Uterus (tissue), 4 donors: Measurements from ENCODE around the gene NOXA1. TPM values are rescaled to one million over a fixed set of nuclear protein-coding genes. Genes with fewer than 3 reads are reported as not detected.
"Not testable (repeated sequence)": the region's sequence is repeated elsewhere in the genome, so short reads cannot be mapped to it uniquely, and the experiment has no call there.

Experiments used
- DNase-seq, 2 donors: peaks; one replicate each; pipeline ENCODE4 v3.0.0-alpha.2; 2019 to 2020
- H3K27ac ChIP-seq, 2 donors: fragments of 200-600 bp; sonication (generic); 1 replicate in 1 of 2; 2 replicates in 1 of 2; pipeline ENCODE4 v1.5.1; 2016 to 2018
- H3K27me3 ChIP-seq, 2 donors: fragments of 200-600 bp; sonication (generic); one replicate each; pipeline ENCODE4 v1.5.1; 2018 to 2019; ENCODE audit warnings: control low read depth in 1 of 2
- H3K36me3 ChIP-seq, 2 donors: fragments of 200-600 bp; sonication (generic); one replicate each; pipeline ENCODE4 v1.5.1; 2019; ENCODE audit warnings: control low read depth in 1 of 2
- H3K4me1 ChIP-seq, 2 donors: fragments of 200-600 bp; sonication (generic); one replicate each; pipeline ENCODE4 v1.5.1; 2018 to 2019; ENCODE audit warnings: control low read depth in 1 of 2
- H3K4me3 ChIP-seq, 2 donors: fragments of 200-600 bp; sonication (generic); 1 replicate in 1 of 2; 2 replicates in 1 of 2; pipeline ENCODE4 v1.5.1; 2018 to 2019; ENCODE audit warnings: mild to moderate bottlenecking in 1 of 2
- H3K9me3 ChIP-seq, 2 donors: fragments of 200-600 bp; sonication (generic); one replicate each; pipeline ENCODE4 v1.5.1; 2019; ENCODE audit warnings: control low read depth in 1 of 2
- POLR2A ChIP-seq, 2 donors: fragments of 450-650 bp; IDR thresholded peaks; one replicate each; pipeline ENCODE4 v1.6.1; 2016; ENCODE audit warnings: antibody characterized with exemption in 2 of 2, mild to moderate bottlenecking in 1 of 2, moderate library complexity in 1 of 2
- intact Hi-C: fragments of 100-400 bp; cut with DNase I; formaldehyde crosslinking; loops from one replicate; pipeline ENCODE4 v1.15.1; 2023; ENCODE audit warnings: low total_unique reads
- total RNA-seq, 4 donors: library from RNA; depleted of rRNA in 3 of 4; stranded (reverse); fragments of >200 nt in 3 of 4; gene quantifications; one replicate each; pipeline versions ENCODE4 v1.1.0 to v1.2.4, GENCODE V29; 2014 to 2023
- TF ChIP-seq, protein P1 (sequence below), 4 experiments: fragments of 200-600 bp in 2 of 4; fragments of 450-650 bp in 2 of 4; sonication (generic) in 2 of 4; IDR thresholded peaks; one replicate each; pipeline ENCODE4 v1.5.1; 2016 to 2019; ENCODE audit warnings: antibody characterized with exemption in 4 of 4, mild to moderate bottlenecking in 2 of 4, moderate library complexity in 1 of 4
- donor health status: DM: yes; HTN: yes; CAD: no.

NOXA1 gene
- total RNA-seq, 4 donors from 2014 or later: 0.29 to 13.3 (median 3.4) TPM

GRCh38 chr9:137463931-137464290 is 40.7 kb downstream of the NOXA1 start:
- no peak for DNase-seq

DNA sequence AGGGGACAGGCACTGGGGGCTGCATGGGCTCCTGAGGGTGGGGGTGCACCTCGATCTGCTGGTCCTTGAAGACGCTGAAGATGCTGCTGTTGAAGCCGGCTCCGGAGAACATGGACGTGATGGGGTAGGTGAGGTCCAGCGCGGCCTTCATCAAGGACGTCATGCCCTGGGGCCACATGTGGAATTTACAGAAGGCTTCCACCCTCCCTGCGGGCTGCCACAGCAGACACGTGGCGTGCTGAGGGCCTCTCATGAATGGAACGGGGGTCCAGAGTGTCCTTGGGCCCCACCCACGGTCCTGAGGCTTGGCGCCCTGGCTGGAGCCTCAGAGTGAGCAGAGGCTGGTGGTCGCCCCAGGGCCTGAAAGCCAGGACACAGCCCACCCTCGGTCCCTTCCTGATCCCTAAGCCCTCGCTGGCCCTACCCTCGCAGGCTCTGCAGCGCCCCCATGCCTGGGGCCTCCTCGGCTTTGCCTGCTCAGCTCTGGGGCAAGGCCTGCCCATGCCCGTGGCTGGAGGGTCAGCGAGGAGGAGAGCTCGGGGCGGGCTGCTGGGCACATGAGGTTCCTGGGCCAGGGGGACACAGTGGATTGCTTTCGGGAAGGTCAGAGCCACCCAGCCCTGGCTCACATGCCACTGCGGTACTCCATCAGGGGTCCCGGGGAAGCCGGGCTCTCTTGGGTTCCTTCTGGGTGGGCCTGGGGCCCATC is 41.3 kb downstream of the NOXA1 start:
- no peak for TF ChIP-seq POLR2A (IDR thresholded peaks at IDR 0.05)
- TF ChIP-seq, protein P1, sequence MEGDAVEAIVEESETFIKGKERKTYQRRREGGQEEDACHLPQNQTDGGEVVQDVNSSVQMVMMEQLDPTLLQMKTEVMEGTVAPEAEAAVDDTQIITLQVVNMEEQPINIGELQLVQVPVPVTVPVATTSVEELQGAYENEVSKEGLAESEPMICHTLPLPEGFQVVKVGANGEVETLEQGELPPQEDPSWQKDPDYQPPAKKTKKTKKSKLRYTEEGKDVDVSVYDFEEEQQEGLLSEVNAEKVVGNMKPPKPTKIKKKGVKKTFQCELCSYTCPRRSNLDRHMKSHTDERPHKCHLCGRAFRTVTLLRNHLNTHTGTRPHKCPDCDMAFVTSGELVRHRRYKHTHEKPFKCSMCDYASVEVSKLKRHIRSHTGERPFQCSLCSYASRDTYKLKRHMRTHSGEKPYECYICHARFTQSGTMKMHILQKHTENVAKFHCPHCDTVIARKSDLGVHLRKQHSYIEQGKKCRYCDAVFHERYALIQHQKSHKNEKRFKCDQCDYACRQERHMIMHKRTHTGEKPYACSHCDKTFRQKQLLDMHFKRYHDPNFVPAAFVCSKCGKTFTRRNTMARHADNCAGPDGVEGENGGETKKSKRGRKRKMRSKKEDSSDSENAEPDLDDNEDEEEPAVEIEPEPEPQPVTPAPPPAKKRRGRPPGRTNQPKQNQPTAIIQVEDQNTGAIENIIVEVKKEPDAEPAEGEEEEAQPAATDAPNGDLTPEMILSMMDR (IDR thresholded peaks at IDR 0.05): no peak
- Histone ChIP-seq H3K36me3 (no peaks in the 10 kb centered on the region), H3K27ac (no peak overlapping the region), H3K27me3 (no peaks in the 10 kb centered on the region), H3K4me3 (no peak overlapping the region), H3K9me3 (no peaks in the 10 kb centered on the region), H3K4me1 (peaks cover 0 to 6% of the 10 kb centered on the region in 2 donors)
- intact Hi-C loops: no loop called here
- DNase-seq: no peak

More at GRCh38 chr9:137463931-137464290, 40.7 kb downstream of the NOXA1 start:
- intact Hi-C loops: no loop called here
- no peaks in the 10 kb centered on the region for H3K36me3 ChIP-seq
- H3K27me3 ChIP-seq: no peaks in the 10 kb centered on the region
- H3K27ac ChIP-seq: no peak overlapping the region
- peaks cover 0 to 7% of the 10 kb centered on the region in 2 donors for H3K4me1 ChIP-seq
- H3K4me3 ChIP-seq: no peak overlapping the region
- TF ChIP-seq, protein P1 (IDR thresholded peaks at IDR 0.05): no peak
- TF ChIP-seq POLR2A (IDR thresholded peaks at IDR 0.05): no peak
- no peaks in the 10 kb centered on the region for H3K9me3 ChIP-seq

GRCh38 chr9:137465000-137465719 is 42.0 kb downstream of the NOXA1 start:
- TF ChIP-seq, protein P1 (IDR thresholded peaks at IDR 0.05): no peak
- TF ChIP-seq POLR2A (IDR thresholded peaks at IDR 0.05): no peak
- DNase-seq: no peak
- intact Hi-C loops: no loop called here

GRCh38 chr9:137465720-137466388 is 42.7 kb downstream of the NOXA1 start:
- TF ChIP-seq, protein P1 (IDR thresholded peaks at IDR 0.05): no peak
- no peak for TF ChIP-seq POLR2A (IDR thresholded peaks at IDR 0.05)
- Histone ChIP-seq H3K4me1 (no peaks in the 10 kb centered on the region), H3K27ac (no peak overlapping the region), H3K36me3 (no peaks in the 10 kb centered on the region), H3K27me3 (no peaks in the 10 kb centered on the region), H3K4me3 (no peak overlapping the region), H3K9me3 (no peaks in the 10 kb centered on the region)
- no peak for DNase-seq
- intact Hi-C loops: no loop called here

More at GRCh38 chr9:137465000-137465719, 42.0 kb downstream of the NOXA1 start:
- Histone ChIP-seq H3K27ac (no peak overlapping the region), H3K27me3 (no peaks in the 10 kb centered on the region), H3K4me1 (no peaks in the 10 kb centered on the region), H3K9me3 (no peaks in the 10 kb centered on the region), H3K36me3 (no peaks in the 10 kb centered on the region), H3K4me3 (no peak overlapping the region)

DNA sequence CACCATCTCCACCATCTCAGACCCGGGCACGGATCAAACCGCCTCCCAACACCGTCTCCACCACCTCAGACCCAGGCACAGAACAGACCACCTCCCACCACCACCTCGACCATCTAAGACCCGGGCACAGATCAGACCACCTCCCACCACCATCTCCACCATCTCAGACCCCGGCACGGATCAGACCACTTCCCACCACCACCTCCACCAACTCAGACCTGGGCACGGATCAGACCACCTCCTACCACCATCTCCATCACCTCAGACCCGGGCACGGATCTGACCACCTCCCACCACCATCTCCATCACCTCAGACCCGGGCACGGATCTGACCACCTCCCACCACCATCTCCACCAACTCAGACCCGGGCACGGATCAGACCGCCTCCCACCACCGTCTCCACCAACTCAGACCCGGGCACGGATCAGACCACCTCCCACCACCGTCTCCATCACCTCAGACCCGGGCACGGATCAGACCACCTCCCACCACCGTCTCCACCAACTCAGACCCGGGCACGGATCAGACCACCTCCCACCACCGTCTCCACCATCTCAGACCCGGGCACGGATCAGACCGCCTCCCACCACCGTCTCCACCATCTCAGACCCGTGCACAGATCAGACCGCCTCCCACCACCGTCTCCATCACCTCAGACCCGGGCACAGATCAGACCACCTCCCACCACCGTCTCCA is 43.3 kb downstream of the NOXA1 start:
- H3K4me3 ChIP-seq, DNase-seq, H3K27ac ChIP-seq, intact Hi-C loops, H3K4me1 ChIP-seq, H3K36me3 ChIP-seq, H3K9me3 ChIP-seq, H3K27me3 ChIP-seq: not testable (repeated sequence)
